Subcutaneous adipose tissue (tissue), 4 donors: ENCODE results near the gene CTNNB1. TPM values are rescaled to one million over a fixed set of nuclear protein-coding genes. Genes with fewer than 3 reads are reported as not detected.

Experiments
- CTCF ChIP-seq: fragments of 450-650 bp; IDR thresholded peaks from one replicate; pipeline ENCODE4 v1.5.1; 2016; ENCODE audit warnings: low read depth, mild to moderate bottlenecking, control low read depth, antibody characterized with exemption, moderate library complexity
- total RNA-seq, 4 donors: library from RNA; depleted of rRNA; stranded (reverse); fragments of >200 nt; gene quantifications; one replicate each; pipeline ENCODE4 v1.1.0, GENCODE V29; 2016

The CTNNB1 gene
- 100 to 1,000 TPM; 234 to 450 (median 389) TPM for total RNA-seq

- no peak for TF ChIP-seq CTCF
Observed at GRCh38 chr3:41198950-41199865, at the start of gene CTNNB1. CTNNB1 (plus strand) TSS chr3:41199505; CDS start chr3:41224069, 24,564 bp downstream.

GRCh38 chr3:41155834-41156233 lies 43.5 kb upstream of the CTNNB1 start:
- no peak for TF ChIP-seq CTCF

GRCh38 chr3:41158947-41159346 lies 40.4 kb upstream of the CTNNB1 start:
- TF ChIP-seq CTCF: no peak

- TF ChIP-seq CTCF: no peak
Observed at GRCh38 chr3:41159588-41160189, 39.6 kb upstream of the CTNNB1 start.

GRCh38 chr3:41162541-41162940 lies 36.8 kb upstream of the CTNNB1 start:
- TF ChIP-seq CTCF: no peak

GRCh38 chr3:41163006-41163405 lies 36.3 kb upstream of the CTNNB1 start:
- no peak for TF ChIP-seq CTCF

- TF ChIP-seq CTCF: no peak
Observed at GRCh38 chr3:41163421-41163820, 35.9 kb upstream of the CTNNB1 start.
